Inflammatory macrophage (primary cell): ENCODE measurements around the gene CD3D.
A peak's percentile ranks its signal among the peaks of the same experiment; 100 is the strongest.

Experiments used
- DNase-seq, 2 donors: peaks; one replicate each; pipeline ENCODE4 v3.0.0-alpha.2; 2020 to 2022
- total RNA-seq, 18 experiments: gene quantifications; one replicate each; lab custom pipeline; 2026; ENCODE audit warnings: mixed read lengths in 6 of 18, inconsistent platforms in 2 of 18; lab: John Stamatoyannopoulos, UW

CD3D gene
- 0 to 0.12 (median 0.02) reads per million in 18 experiments for total RNA-seq

- no peak for DNase-seq
Observed at GRCh38 chr11:118342503-118343161, at the start of gene CD3D. Gene CD3D (minus strand): TSS chr11:118342705. CDS start chr11:118342607, 98 bp downstream.

GRCh38 chr11:118383657-118384056, 41.2 kb upstream of the CD3D start:
- no peak for DNase-seq

GRCh38 chr11:118382954-118383353, 40.4 kb upstream of the CD3D start:
- DNase-seq = no peak

- DNase-seq = no peak
Observed at GRCh38 chr11:118380571-118380970, 38.1 kb upstream of the CD3D start.

- DNase-seq = no peak
Observed at GRCh38 chr11:118379497-118379896, 37.0 kb upstream of the CD3D start.

- DNase-seq = no peak
Observed at GRCh38 chr11:118375978-118376377, 33.5 kb upstream of the CD3D start.

GRCh38 chr11:118374729-118375128, 32.2 kb upstream of the CD3D start:
- DNase-seq = no peak

- DNase-seq = no peak
Observed at GRCh38 chr11:118373871-118374270, 31.4 kb upstream of the CD3D start.

- no peak for DNase-seq
Observed at GRCh38 chr11:118373263-118373662, 30.8 kb upstream of the CD3D start.

GRCh38 chr11:118370774-118371173, 28.3 kb upstream of the CD3D start:
- no peak for DNase-seq

- no peak for DNase-seq
Observed at GRCh38 chr11:118366287-118366686, 23.8 kb upstream of the CD3D start.

GRCh38 chr11:118364956-118365615, 22.6 kb upstream of the CD3D start:
- no peak for DNase-seq

- DNase-seq = peak; percentile 96 to 98
Observed at GRCh38 chr11:118359295-118359958, 16.9 kb upstream of the CD3D start, which contains the start of gene UBE4A. Gene UBE4A (plus strand): TSS chr11:118359600. CDS start chr11:118365081, 5,481 bp downstream.

GRCh38 chr11:118358071-118358470, 15.6 kb upstream of the CD3D start:
- no peak for DNase-seq

- peak in 1 of 2 donors; percentile 66 for DNase-seq
Observed at GRCh38 chr11:118353084-118353710, 10.7 kb upstream of the CD3D start.

- no peak for DNase-seq
Observed at GRCh38 chr11:118349475-118349874, 7.0 kb upstream of the CD3D start.

- no peak for DNase-seq
Observed at GRCh38 chr11:118343981-118344515, 1.5 kb upstream of the CD3D start, which contains the start of gene CD3G. Gene CD3G (plus strand): TSS chr11:118344344. CDS start chr11:118344424, 80 bp downstream.

GRCh38 chr11:118343248-118343647, 743 bp upstream of the CD3D start:
- DNase-seq = no peak

GRCh38 chr11:118341815-118342489, 553 bp downstream of the CD3D start:
- DNase-seq = no peak

- no peak for DNase-seq
Observed at GRCh38 chr11:118341261-118341660, 1.2 kb downstream of the CD3D start.

GRCh38 chr11:118340449-118340848, 2.1 kb downstream of the CD3D start:
- no peak for DNase-seq
